HG03342 (cell line): ENCODE data around the gene CCDC74A.
"Not testable (repeated sequence)": the region's sequence is repeated elsewhere in the genome, so short reads cannot be mapped to it uniquely, and the experiment has no call there.

Source experiments
- ATAC-seq: cut with Tn5 transposase; IDR thresholded peaks from one replicate; pipeline ENCODE4 v1.9.1; 2021; ENCODE audit warnings: mild to moderate bottlenecking, moderate library complexity; ENCODE audit not compliant: unreplicated experiment

CCDC74A gene

GRCh38 chr2:131498321-131498973 is 29.2 kb upstream of the CCDC74A start:
- peak; percentile 90 for ATAC-seq

GRCh38 chr2:131503587-131503986 is 24.1 kb upstream of the CCDC74A start:
- not testable (repeated sequence) for ATAC-seq

- ATAC-seq: not testable (repeated sequence)
Measured at GRCh38 chr2:131504082-131504750, 23.5 kb upstream of the CCDC74A start.

GRCh38 chr2:131509615-131510014 is 18.1 kb upstream of the CCDC74A start:
- ATAC-seq: no peak

GRCh38 chr2:131511291-131511968 is 16.3 kb upstream of the CCDC74A start:
- not testable (repeated sequence) for ATAC-seq

GRCh38 chr2:131511969-131512870 is 15.5 kb upstream of the CCDC74A start:
- ATAC-seq: not testable (repeated sequence)

GRCh38 chr2:131514408-131515166 is 13.1 kb upstream of the CCDC74A start:
- ATAC-seq: peak; percentile 83

GRCh38 chr2:131515235-131515634 is 12.5 kb upstream of the CCDC74A start:
- not testable (repeated sequence) for ATAC-seq

GRCh38 chr2:131516011-131516410 is 11.7 kb upstream of the CCDC74A start:
- no peak for ATAC-seq

GRCh38 chr2:131516621-131517020 is 11.1 kb upstream of the CCDC74A start:
- not testable (repeated sequence) for ATAC-seq

GRCh38 chr2:131517106-131517831 is 10.4 kb upstream of the CCDC74A start:
- ATAC-seq: no peak

GRCh38 chr2:131517856-131518255 is 9.8 kb upstream of the CCDC74A start:
- not testable (repeated sequence) for ATAC-seq

- not testable (repeated sequence) for ATAC-seq
Measured at GRCh38 chr2:131518531-131518930, 9.2 kb upstream of the CCDC74A start.

- no peak for ATAC-seq
Measured at GRCh38 chr2:131519466-131519865, 8.2 kb upstream of the CCDC74A start.

- ATAC-seq: not testable (repeated sequence)
Measured at GRCh38 chr2:131519871-131520470, 7.7 kb upstream of the CCDC74A start.

GRCh38 chr2:131520526-131520925 is 7.2 kb upstream of the CCDC74A start:
- ATAC-seq: no peak

- ATAC-seq: not testable (repeated sequence)
Measured at GRCh38 chr2:131521524-131521923, 6.2 kb upstream of the CCDC74A start.

GRCh38 chr2:131521961-131522781 is 5.5 kb upstream of the CCDC74A start:
- no peak for ATAC-seq
